ENCODE results near the gene BAIAP3.

BAIAP3 gene

DNA sequence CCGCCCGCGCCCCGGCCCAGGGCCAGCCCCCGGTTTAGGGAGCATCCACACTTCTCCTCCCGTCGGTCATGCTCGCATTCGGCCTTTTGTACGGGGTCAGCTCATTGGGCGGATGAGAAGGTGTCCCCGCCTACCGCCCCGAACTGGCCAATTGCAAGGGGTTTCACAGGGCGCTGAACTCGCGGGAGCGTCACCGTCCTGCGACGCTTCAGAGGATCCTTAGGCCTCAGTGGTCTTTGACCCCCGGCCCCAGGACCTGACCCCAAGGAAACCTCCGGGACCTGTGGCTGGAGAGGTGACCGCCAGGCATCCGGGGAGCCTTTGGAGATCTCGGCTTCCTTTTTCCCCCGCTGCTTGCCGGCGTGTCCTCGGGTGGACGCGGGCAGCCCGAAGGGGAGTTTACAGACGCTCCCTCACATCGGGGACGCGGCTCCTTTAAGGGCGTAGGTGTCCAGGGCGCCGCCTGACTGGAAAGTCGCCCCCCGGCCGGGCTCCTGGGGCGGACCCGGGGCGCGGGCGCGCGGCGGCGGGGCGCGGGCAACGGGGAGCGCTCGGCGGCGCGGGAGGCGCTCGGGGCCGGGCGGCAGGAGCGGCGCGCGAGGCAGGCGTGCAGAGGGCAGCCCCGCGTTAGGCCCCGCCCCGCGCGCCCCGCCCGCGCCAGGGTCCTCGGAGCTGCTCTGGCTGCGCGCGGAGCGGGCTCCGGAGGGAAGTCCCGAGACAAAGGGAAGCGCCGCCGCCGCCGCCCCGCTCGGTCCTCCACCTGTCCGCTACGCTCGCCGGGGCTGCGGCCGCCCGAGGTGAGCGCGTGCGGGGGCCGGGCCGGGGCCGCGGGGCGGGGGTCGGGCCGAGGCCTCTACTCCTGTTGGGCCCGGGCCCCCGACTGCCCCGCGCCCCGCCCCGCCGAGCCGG, 24.2 kb upstream of the BAIAP3 start, which contains the start of gene UBE2I:
TSS of gene UBE2I (plus strand) at position 660 of the 909 bp plus-strand sequence. CDS start 4,395 bp downstream, outside the sequence.
- ChIA-PET POLR2A (interaction anchor here (0.6 to 1.0 kb wide), 3 partner anchors 15 to 663 kb away, joined by 3 to 5 read pairs (median 4); partner anchors contain the start of gene TBL3), CTCF (no interaction called here)
- Histone ChIP-seq H3K36me3 (ENCODE audit: control insufficient read depth in 4 of 4, insufficient read depth in 4 of 4, low read length in 3 of 4) (peaks cover 2 to 28% (median 14%) of the 10 kb centered on the region in 4 experiments), H3K9me3 (ENCODE audit: control extremely low read depth in 1 of 5, control insufficient read depth in 4 of 5, insufficient read depth in 2 of 5, low read depth in 1 of 5, low read length in 4 of 5) (no peaks in the 10 kb centered on the region), H3K4me1 (ENCODE audit: control extremely low read depth in 1 of 4, control insufficient read depth in 4 of 4, insufficient read depth in 4 of 4, low read length in 3 of 4) (peaks cover 13 to 34% (median 26%) of the 10 kb centered on the region in 4 experiments), H3K27me3 (replicated peaks in 2 of 5; ENCODE audit: control insufficient read depth in 4 of 5, insufficient read depth in 5 of 5, low read length in 4 of 5) (no peaks in the 10 kb centered on the region), H3K4me3 (ENCODE audit: control insufficient read depth in 1 of 7, extremely low read depth in 1 of 7, insufficient read depth in 4 of 7, low read depth in 2 of 7, low read length in 6 of 7) (peak within 1 kb of the TSS; percentile 73 to 98 (median 93)), H3K27ac (ENCODE audit: insufficient read depth in 1 of 2, low read depth in 1 of 2, low read length in 2 of 2, poor library complexity in 1 of 2, severe bottlenecking in 2 of 2) (peak within 1 kb of the TSS; percentile 100)
- DNase-seq = peak; percentile 98 to 99 (median 99)
- WGBS (ENCODE audit: insufficient coverage) = under 1% methylated on average over 85 of the region's 117 CpGs

DNA sequence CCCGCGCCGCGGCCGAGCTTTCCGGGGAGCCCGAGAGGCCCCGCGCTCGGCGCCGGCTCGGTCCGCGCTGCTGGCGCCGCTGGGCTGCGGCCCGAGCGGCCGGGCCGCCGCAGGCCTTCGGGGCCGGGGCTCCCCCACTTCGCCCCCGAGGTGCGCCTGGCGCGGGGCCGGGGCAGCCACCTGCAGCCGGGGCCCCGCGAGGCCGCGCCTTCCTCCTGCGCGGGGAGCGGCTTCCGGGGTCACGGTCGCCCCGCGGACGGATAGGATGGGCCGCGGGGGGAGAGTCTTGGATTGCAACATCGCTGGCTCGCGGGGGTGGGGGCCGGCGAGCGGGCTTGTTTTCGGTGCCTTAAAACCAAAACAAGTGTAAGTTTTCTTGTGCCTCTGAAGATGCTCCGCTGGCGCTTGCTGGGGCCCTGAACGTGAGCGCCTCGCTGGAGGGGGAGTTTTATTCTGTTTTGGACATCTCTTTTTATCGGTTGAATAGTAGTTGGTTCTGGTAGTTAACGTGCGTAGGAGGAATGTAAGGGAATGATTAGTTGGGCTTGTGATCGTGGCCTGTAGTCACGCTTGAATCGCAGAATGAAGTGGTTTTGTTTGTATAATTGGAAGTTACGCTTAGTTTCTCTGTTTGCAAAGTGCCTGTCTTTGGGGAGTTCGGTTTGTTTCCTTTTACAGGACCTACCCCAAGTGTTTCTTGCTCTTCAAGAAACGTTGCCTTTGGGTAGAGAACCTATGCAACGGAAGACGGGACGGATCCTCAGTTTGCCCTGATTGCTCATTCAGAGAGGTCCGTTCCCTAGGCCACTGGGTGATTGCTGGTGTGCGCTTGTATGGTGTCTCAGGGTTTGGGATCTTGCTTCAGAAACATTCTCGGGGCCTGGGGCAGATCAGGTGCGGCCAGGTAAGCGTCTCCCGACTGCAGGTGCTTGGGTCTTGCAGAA, 23.3 kb upstream of the BAIAP3 start:
- H3K27me3 ChIP-seq (replicated peaks in 2 of 5; ENCODE audit: control insufficient read depth in 4 of 5, insufficient read depth in 5 of 5, low read length in 4 of 5) = no peaks in the 10 kb centered on the region
- H3K4me3 ChIP-seq (ENCODE audit: control insufficient read depth in 1 of 7, extremely low read depth in 1 of 7, insufficient read depth in 4 of 7, low read depth in 2 of 7, low read length in 6 of 7) = peak overlapping the region; percentile 73 to 98 (median 93)
- H3K36me3 ChIP-seq (ENCODE audit: control insufficient read depth in 4 of 4, insufficient read depth in 4 of 4, low read length in 3 of 4) = peaks cover 2 to 37% (median 23%) of the 10 kb centered on the region in 4 experiments
- peaks cover 13 to 34% (median 25%) of the 10 kb centered on the region in 4 experiments for H3K4me1 ChIP-seq (ENCODE audit: control extremely low read depth in 1 of 4, control insufficient read depth in 4 of 4, insufficient read depth in 4 of 4, low read length in 3 of 4)
- under 1% methylated on average over 54 of the region's 77 CpGs for WGBS (ENCODE audit: insufficient coverage)
- H3K27ac ChIP-seq (ENCODE audit: insufficient read depth in 1 of 2, low read depth in 1 of 2, low read length in 2 of 2, poor library complexity in 1 of 2, severe bottlenecking in 2 of 2) = peak overlapping the region; percentile 52 to 80
- POLR2A ChIA-PET = no interaction called here
- CTCF ChIA-PET = no interaction called here
- peak in 2 of 3 donors; percentile 40 to 46 for DNase-seq
- H3K9me3 ChIP-seq (ENCODE audit: control extremely low read depth in 1 of 5, control insufficient read depth in 4 of 5, insufficient read depth in 2 of 5, low read depth in 1 of 5, low read length in 4 of 5) = no peaks in the 10 kb centered on the region

DNA sequence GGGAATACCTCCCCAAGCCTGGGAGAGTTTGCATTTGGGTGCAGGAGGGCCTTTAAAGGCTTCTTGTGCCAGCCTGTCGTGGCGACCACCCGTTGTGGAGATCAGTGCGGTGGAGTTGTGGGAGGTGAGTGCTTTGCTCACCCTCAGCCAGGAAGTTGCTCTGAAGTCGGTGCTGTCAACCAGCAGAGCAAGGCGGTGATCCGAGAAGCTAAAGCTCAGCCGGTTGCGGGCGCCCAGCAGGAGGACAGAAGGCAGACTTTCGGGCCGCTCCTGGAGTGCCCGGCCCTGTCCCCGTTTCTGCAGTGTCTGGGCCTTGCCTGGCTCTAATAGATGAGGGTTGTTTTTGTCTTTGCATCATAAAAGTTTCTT, 22.6 kb upstream of the BAIAP3 start:
- POLR2A ChIA-PET = interaction anchor here (0.6 kb wide), 1 partner anchor 26 kb away, joined by 3 read pairs; no protein-coding TSS in a partner anchor
- H3K4me1 ChIP-seq (ENCODE audit: control extremely low read depth in 1 of 4, control insufficient read depth in 4 of 4, insufficient read depth in 4 of 4, low read length in 3 of 4) = peaks cover 13 to 33% (median 24%) of the 10 kb centered on the region in 4 experiments
- peaks cover 4 to 44% (median 27%) of the 10 kb centered on the region in 4 experiments for H3K36me3 ChIP-seq (ENCODE audit: control insufficient read depth in 4 of 4, insufficient read depth in 4 of 4, low read length in 3 of 4)
- H3K4me3 ChIP-seq (ENCODE audit: control insufficient read depth in 1 of 7, extremely low read depth in 1 of 7, insufficient read depth in 4 of 7, low read depth in 2 of 7, low read length in 6 of 7) = peak overlapping the region; percentile 73 to 98 (median 93)
- no peaks in the 10 kb centered on the region for H3K9me3 ChIP-seq (ENCODE audit: control extremely low read depth in 1 of 5, control insufficient read depth in 4 of 5, insufficient read depth in 2 of 5, low read depth in 1 of 5, low read length in 4 of 5)
- CTCF ChIA-PET = no interaction called here
- WGBS (ENCODE audit: insufficient coverage) = 2% methylated on average over 9 of the region's 14 CpGs
- no peaks in the 10 kb centered on the region for H3K27me3 ChIP-seq (replicated peaks in 2 of 5; ENCODE audit: control insufficient read depth in 4 of 5, insufficient read depth in 5 of 5, low read length in 4 of 5)
- no peak for DNase-seq
- peak overlapping the region; percentile 52 to 80 for H3K27ac ChIP-seq (ENCODE audit: insufficient read depth in 1 of 2, low read depth in 1 of 2, low read length in 2 of 2, poor library complexity in 1 of 2, severe bottlenecking in 2 of 2)

GRCh38 chr16:1311212-1311737, 22.2 kb upstream of the BAIAP3 start:
- WGBS (ENCODE audit: insufficient coverage) = 32% methylated on average over 9 of the region's 13 CpGs
- peak overlapping the region; percentile 18 to 98 (median 93) for H3K4me3 ChIP-seq (ENCODE audit: control insufficient read depth in 1 of 7, extremely low read depth in 1 of 7, insufficient read depth in 4 of 7, low read depth in 2 of 7, low read length in 6 of 7)
- no peaks in the 10 kb centered on the region for H3K9me3 ChIP-seq (ENCODE audit: control extremely low read depth in 1 of 5, control insufficient read depth in 4 of 5, insufficient read depth in 2 of 5, low read depth in 1 of 5, low read length in 4 of 5)
- H3K36me3 ChIP-seq (ENCODE audit: control insufficient read depth in 4 of 4, insufficient read depth in 4 of 4, low read length in 3 of 4) = peaks cover 4 to 49% (median 31%) of the 10 kb centered on the region in 4 experiments
- POLR2A ChIA-PET = interaction anchor here (0.6 kb wide), 1 partner anchor 25 kb away, joined by 3 read pairs; no protein-coding TSS in a partner anchor
- H3K4me1 ChIP-seq (ENCODE audit: control extremely low read depth in 1 of 4, control insufficient read depth in 4 of 4, insufficient read depth in 4 of 4, low read length in 3 of 4) = peaks cover 13 to 30% (median 23%) of the 10 kb centered on the region in 4 experiments
- H3K27me3 ChIP-seq (replicated peaks in 2 of 5; ENCODE audit: control insufficient read depth in 4 of 5, insufficient read depth in 5 of 5, low read length in 4 of 5) = no peaks in the 10 kb centered on the region
- CTCF ChIA-PET = interaction anchor here (1.1 kb wide), 1 partner anchor 18 kb away, joined by 4 read pairs; no protein-coding TSS in a partner anchor
- H3K27ac ChIP-seq (ENCODE audit: insufficient read depth in 1 of 2, low read depth in 1 of 2, low read length in 2 of 2, poor library complexity in 1 of 2, severe bottlenecking in 2 of 2) = peak overlapping the region; percentile 46 to 80
- DNase-seq = no peak

DNA sequence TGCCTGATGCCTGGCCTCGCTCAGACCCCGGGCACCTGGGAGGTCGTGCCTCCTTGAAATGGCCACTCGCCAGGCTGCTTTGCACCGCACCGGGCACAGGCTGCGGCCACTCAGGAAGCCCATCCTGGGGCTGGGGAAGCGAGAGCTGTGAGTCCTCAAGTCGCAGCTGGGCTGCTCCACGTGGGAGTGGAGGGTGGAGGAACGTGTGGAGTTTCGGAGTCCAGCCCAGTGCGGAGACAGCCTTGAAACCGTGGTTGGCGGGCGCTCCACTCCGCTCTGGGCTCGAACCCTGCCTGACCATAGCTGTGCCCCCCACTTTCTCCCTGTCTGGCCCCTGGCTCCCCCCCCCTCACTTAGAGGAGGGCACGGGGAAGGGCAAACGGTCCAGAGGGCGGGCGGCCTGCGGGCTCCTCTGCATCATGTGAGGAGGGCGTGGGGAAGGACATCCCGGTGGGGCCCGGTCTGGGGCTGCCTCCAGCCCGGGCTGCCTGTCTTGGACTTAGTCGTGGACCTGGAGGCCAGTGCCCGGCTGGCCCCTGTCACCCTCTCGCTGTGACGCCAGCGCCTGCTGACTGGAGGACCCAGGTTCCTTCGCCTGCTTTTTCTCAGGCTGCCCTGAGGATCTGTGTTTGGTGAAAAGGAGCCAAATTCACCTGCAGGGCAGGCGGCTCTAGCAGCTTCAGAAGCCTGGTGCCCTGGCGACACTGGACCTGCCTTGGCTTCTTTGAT, 21.5 kb upstream of the BAIAP3 start:
- POLR2A ChIA-PET = interaction anchor here (0.7 kb wide), 1 partner anchor 31 kb away, joined by 3 read pairs; no protein-coding TSS in a partner anchor

GRCh38 chr16:1312467-1312816, 21.0 kb upstream of the BAIAP3 start:
- POLR2A ChIA-PET = interaction anchor here (0.7 kb wide), 1 partner anchor 30 kb away, joined by 3 read pairs; no protein-coding TSS in a partner anchor
- peak overlapping the region in 4 of 7 experiments; percentile 3 to 98 (median 92) for H3K4me3 ChIP-seq (ENCODE audit: control insufficient read depth in 1 of 7, extremely low read depth in 1 of 7, insufficient read depth in 4 of 7, low read depth in 2 of 7, low read length in 6 of 7)
- WGBS (ENCODE audit: insufficient coverage) = 81% methylated on average over 14 of the region's 16 CpGs
- peaks cover 8 to 60% (median 42%) of the 10 kb centered on the region in 4 experiments for H3K36me3 ChIP-seq (ENCODE audit: control insufficient read depth in 4 of 4, insufficient read depth in 4 of 4, low read length in 3 of 4)
- no peak for DNase-seq
- no peaks in the 10 kb centered on the region for H3K27me3 ChIP-seq (replicated peaks in 2 of 5; ENCODE audit: control insufficient read depth in 4 of 5, insufficient read depth in 5 of 5, low read length in 4 of 5)
- CTCF ChIA-PET = interaction anchor here (1.1 to 2.9 kb wide), 2 partner anchors 17 to 23 kb away, joined by 4 to 10 read pairs; no protein-coding TSS in a partner anchor
- H3K4me1 ChIP-seq (ENCODE audit: control extremely low read depth in 1 of 4, control insufficient read depth in 4 of 4, insufficient read depth in 4 of 4, low read length in 3 of 4) = peaks cover 13 to 30% (median 23%) of the 10 kb centered on the region in 4 experiments
- no peaks in the 10 kb centered on the region for H3K9me3 ChIP-seq (ENCODE audit: control extremely low read depth in 1 of 5, control insufficient read depth in 4 of 5, insufficient read depth in 2 of 5, low read depth in 1 of 5, low read length in 4 of 5)
- peak overlapping the region in 1 of 2 experiments; percentile 80 for H3K27ac ChIP-seq (ENCODE audit: insufficient read depth in 1 of 2, low read depth in 1 of 2, low read length in 2 of 2, poor library complexity in 1 of 2, severe bottlenecking in 2 of 2)

More for the DNA sequence above, 21.5 kb upstream of the BAIAP3 start:
- Histone ChIP-seq H3K4me1 (ENCODE audit: control extremely low read depth in 1 of 4, control insufficient read depth in 4 of 4, insufficient read depth in 4 of 4, low read length in 3 of 4) (peaks cover 13 to 30% (median 23%) of the 10 kb centered on the region in 4 experiments), H3K9me3 (ENCODE audit: control extremely low read depth in 1 of 5, control insufficient read depth in 4 of 5, insufficient read depth in 2 of 5, low read depth in 1 of 5, low read length in 4 of 5) (no peaks in the 10 kb centered on the region), H3K27me3 (replicated peaks in 2 of 5; ENCODE audit: control insufficient read depth in 4 of 5, insufficient read depth in 5 of 5, low read length in 4 of 5) (no peaks in the 10 kb centered on the region), H3K27ac (ENCODE audit: insufficient read depth in 1 of 2, low read depth in 1 of 2, low read length in 2 of 2, poor library complexity in 1 of 2, severe bottlenecking in 2 of 2) (peak overlapping the region in 1 of 2 experiments; percentile 80), H3K36me3 (ENCODE audit: control insufficient read depth in 4 of 4, insufficient read depth in 4 of 4, low read length in 3 of 4) (peaks cover 4 to 54% (median 37%) of the 10 kb centered on the region in 4 experiments), H3K4me3 (ENCODE audit: control insufficient read depth in 1 of 7, extremely low read depth in 1 of 7, insufficient read depth in 4 of 7, low read depth in 2 of 7, low read length in 6 of 7) (peak overlapping the region; percentile 18 to 98 (median 93))
- CTCF ChIA-PET = interaction anchor here (0.7 to 2.9 kb wide), 3 partner anchors 18 to 24 kb away, joined by 3 to 10 read pairs (median 4); no protein-coding TSS in a partner anchor
- no peak for DNase-seq
- WGBS (ENCODE audit: insufficient coverage) = 44% methylated on average over 21 of the region's 35 CpGs

Measured in common myeloid progenitor, CD34-positive (primary cell).